ENCODE measurements around the gene C11orf97. TPM values are rescaled to one million over a fixed set of nuclear protein-coding genes. Genes with fewer than 3 reads are reported as not detected.
A peak's percentile ranks its signal among the peaks of the same experiment; 100 is the strongest.

Gene C11orf97
- total and polyA plus RNA-seq, 9 of the 15 experiments (the other 6 are each of a cell fraction or from before 2014, with no cell fraction given), result not detected

GRCh38 chr11:94493281-94494125, 18.8 kb upstream of the C11orf97 start, which contains the start of the genes ANKRD49 and MRE11 (continued):
- TF ChIP-seq, protein P1, sequence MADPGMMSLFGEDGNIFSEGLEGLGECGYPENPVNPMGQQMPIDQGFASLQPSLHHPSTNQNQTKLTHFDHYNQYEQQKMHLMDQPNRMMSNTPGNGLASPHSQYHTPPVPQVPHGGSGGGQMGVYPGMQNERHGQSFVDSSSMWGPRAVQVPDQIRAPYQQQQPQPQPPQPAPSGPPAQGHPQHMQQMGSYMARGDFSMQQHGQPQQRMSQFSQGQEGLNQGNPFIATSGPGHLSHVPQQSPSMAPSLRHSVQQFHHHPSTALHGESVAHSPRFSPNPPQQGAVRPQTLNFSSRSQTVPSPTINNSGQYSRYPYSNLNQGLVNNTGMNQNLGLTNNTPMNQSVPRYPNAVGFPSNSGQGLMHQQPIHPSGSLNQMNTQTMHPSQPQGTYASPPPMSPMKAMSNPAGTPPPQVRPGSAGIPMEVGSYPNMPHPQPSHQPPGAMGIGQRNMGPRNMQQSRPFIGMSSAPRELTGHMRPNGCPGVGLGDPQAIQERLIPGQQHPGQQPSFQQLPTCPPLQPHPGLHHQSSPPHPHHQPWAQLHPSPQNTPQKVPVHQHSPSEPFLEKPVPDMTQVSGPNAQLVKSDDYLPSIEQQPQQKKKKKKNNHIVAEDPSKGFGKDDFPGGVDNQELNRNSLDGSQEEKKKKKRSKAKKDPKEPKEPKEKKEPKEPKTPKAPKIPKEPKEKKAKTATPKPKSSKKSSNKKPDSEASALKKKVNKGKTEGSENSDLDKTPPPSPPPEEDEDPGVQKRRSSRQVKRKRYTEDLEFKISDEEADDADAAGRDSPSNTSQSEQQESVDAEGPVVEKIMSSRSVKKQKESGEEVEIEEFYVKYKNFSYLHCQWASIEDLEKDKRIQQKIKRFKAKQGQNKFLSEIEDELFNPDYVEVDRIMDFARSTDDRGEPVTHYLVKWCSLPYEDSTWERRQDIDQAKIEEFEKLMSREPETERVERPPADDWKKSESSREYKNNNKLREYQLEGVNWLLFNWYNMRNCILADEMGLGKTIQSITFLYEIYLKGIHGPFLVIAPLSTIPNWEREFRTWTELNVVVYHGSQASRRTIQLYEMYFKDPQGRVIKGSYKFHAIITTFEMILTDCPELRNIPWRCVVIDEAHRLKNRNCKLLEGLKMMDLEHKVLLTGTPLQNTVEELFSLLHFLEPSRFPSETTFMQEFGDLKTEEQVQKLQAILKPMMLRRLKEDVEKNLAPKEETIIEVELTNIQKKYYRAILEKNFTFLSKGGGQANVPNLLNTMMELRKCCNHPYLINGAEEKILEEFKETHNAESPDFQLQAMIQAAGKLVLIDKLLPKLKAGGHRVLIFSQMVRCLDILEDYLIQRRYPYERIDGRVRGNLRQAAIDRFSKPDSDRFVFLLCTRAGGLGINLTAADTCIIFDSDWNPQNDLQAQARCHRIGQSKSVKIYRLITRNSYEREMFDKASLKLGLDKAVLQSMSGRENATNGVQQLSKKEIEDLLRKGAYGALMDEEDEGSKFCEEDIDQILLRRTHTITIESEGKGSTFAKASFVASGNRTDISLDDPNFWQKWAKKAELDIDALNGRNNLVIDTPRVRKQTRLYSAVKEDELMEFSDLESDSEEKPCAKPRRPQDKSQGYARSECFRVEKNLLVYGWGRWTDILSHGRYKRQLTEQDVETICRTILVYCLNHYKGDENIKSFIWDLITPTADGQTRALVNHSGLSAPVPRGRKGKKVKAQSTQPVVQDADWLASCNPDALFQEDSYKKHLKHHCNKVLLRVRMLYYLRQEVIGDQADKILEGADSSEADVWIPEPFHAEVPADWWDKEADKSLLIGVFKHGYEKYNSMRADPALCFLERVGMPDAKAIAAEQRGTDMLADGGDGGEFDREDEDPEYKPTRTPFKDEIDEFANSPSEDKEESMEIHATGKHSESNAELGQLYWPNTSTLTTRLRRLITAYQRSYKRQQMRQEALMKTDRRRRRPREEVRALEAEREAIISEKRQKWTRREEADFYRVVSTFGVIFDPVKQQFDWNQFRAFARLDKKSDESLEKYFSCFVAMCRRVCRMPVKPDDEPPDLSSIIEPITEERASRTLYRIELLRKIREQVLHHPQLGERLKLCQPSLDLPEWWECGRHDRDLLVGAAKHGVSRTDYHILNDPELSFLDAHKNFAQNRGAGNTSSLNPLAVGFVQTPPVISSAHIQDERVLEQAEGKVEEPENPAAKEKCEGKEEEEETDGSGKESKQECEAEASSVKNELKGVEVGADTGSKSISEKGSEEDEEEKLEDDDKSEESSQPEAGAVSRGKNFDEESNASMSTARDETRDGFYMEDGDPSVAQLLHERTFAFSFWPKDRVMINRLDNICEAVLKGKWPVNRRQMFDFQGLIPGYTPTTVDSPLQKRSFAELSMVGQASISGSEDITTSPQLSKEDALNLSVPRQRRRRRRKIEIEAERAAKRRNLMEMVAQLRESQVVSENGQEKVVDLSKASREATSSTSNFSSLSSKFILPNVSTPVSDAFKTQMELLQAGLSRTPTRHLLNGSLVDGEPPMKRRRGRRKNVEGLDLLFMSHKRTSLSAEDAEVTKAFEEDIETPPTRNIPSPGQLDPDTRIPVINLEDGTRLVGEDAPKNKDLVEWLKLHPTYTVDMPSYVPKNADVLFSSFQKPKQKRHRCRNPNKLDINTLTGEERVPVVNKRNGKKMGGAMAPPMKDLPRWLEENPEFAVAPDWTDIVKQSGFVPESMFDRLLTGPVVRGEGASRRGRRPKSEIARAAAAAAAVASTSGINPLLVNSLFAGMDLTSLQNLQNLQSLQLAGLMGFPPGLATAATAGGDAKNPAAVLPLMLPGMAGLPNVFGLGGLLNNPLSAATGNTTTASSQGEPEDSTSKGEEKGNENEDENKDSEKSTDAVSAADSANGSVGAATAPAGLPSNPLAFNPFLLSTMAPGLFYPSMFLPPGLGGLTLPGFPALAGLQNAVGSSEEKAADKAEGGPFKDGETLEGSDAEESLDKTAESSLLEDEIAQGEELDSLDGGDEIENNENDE (IDR thresholded peaks at IDR 0.05; ENCODE audit: low read depth, low read length), result no peak
- TF ChIP-seq CCNT2 (IDR thresholded peaks at IDR 0.05; ENCODE audit: borderline replicate concordance, extremely low read depth, insufficient read length, low read depth, low read length) (no peak), ZNF354B (CRISPR knock-in tag; IDR thresholded peaks at IDR 0.05) (no peak), ZNF263 (CRISPR knock-in tag; IDR thresholded peaks at IDR 0.05; ENCODE audit: borderline replicate concordance) (no peak), GATAD2B (IDR thresholded peaks at IDR 0.05; ENCODE audit: borderline replicate concordance) (no peak), CREB1 (IDR thresholded peaks at IDR 0.05) (0 out of 2 replicates have a peak, but pooled peaks have one; percentile 4), CREB1 (CRISPR knock-in tag; IDR thresholded peaks at IDR 0.05) (peak; percentile 57; the same call in 1 of the 2 replicates), MAX (CRISPR knock-in tag; IDR thresholded peaks at IDR 0.05) (peak; percentile 49), SRSF1 (IDR thresholded peaks at IDR 0.05; ENCODE audit: low read depth, low read length) (no peak)
- TF ChIP-seq, protein P2, sequence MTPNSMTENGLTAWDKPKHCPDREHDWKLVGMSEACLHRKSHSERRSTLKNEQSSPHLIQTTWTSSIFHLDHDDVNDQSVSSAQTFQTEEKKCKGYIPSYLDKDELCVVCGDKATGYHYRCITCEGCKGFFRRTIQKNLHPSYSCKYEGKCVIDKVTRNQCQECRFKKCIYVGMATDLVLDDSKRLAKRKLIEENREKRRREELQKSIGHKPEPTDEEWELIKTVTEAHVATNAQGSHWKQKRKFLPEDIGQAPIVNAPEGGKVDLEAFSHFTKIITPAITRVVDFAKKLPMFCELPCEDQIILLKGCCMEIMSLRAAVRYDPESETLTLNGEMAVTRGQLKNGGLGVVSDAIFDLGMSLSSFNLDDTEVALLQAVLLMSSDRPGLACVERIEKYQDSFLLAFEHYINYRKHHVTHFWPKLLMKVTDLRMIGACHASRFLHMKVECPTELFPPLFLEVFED (CRISPR knock-in tag; conservative IDR thresholded peaks at IDR 0.05), result no peak
- TF ChIP-seq, protein P3, sequence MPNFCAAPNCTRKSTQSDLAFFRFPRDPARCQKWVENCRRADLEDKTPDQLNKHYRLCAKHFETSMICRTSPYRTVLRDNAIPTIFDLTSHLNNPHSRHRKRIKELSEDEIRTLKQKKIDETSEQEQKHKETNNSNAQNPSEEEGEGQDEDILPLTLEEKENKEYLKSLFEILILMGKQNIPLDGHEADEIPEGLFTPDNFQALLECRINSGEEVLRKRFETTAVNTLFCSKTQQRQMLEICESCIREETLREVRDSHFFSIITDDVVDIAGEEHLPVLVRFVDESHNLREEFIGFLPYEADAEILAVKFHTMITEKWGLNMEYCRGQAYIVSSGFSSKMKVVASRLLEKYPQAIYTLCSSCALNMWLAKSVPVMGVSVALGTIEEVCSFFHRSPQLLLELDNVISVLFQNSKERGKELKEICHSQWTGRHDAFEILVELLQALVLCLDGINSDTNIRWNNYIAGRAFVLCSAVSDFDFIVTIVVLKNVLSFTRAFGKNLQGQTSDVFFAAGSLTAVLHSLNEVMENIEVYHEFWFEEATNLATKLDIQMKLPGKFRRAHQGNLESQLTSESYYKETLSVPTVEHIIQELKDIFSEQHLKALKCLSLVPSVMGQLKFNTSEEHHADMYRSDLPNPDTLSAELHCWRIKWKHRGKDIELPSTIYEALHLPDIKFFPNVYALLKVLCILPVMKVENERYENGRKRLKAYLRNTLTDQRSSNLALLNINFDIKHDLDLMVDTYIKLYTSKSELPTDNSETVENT (CRISPR knock-in tag; IDR thresholded peaks at IDR 0.05), result no peak
